ENCODE measurements around the gene TIAM2. TPM values are rescaled to one million over a fixed set of nuclear protein-coding genes. Genes with fewer than 3 reads are reported as not detected.

TIAM2 gene
- total RNA-seq, 2 experiments from 2014 or later = 4.4 to 5.3 TPM

DNA sequence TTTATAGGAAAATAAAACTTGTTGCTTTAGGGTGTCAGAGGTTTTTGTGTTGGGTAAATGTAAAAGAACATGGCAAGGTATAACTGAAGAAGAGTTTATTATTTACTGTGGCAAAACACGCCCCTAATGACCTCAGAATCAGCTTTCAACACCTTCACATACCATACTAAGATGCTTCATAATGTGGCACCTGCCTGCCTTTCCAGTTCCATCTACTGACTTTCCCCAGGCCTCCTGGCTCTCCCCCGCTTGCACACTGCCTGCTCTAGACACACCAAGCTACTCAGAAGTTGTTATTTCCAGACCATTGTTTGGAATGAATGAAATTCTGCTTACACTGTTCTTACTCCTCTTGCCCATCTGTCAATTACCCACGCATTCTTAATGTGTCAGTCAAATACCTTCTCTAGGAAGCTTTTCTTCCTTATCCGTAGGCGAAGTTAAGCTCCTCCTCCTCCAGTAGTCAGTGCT lies 1.8 kb downstream of the TIAM2 start:
- Mint-ChIP-seq H3K9me3 (no peaks in the 10 kb centered on the region), H3K4me1 (ENCODE audit: low read depth) (peaks cover 5% of the 10 kb centered on the region), H3K36me3 (ENCODE audit: low read depth) (no peaks in the 10 kb centered on the region), H3K27ac (no peak overlapping the region), H3K4me3 (no peak overlapping the region), H3K27me3 (peaks cover 38% of the 10 kb centered on the region)
- intact Hi-C loops (cut with DNase I, micrococcal nuclease) = no loop called here
- ATAC-seq (ENCODE audit: poor library complexity) (no peak), DNase-seq (no peak)
- ChIA-PET CTCF (no interaction called here), POLR2A (no interaction called here)
- no peak overlapping the region for H3K27ac ChIP-seq (ENCODE audit: low read depth in 1 of 2, low read length in 2 of 2)
- no peaks in the 10 kb centered on the region for H3K9me3 ChIP-seq (ENCODE audit: control insufficient read depth in 1 of 2, insufficient read depth in 1 of 2, low read length in 2 of 2)
- H3K27me3 ChIP-seq (ENCODE audit: control insufficient read depth in 1 of 2, insufficient read depth in 2 of 2, low read length in 2 of 2) = peaks cover 7 to 26% of the 10 kb centered on the region in 2 experiments
- TF ChIP-seq, protein P1, sequence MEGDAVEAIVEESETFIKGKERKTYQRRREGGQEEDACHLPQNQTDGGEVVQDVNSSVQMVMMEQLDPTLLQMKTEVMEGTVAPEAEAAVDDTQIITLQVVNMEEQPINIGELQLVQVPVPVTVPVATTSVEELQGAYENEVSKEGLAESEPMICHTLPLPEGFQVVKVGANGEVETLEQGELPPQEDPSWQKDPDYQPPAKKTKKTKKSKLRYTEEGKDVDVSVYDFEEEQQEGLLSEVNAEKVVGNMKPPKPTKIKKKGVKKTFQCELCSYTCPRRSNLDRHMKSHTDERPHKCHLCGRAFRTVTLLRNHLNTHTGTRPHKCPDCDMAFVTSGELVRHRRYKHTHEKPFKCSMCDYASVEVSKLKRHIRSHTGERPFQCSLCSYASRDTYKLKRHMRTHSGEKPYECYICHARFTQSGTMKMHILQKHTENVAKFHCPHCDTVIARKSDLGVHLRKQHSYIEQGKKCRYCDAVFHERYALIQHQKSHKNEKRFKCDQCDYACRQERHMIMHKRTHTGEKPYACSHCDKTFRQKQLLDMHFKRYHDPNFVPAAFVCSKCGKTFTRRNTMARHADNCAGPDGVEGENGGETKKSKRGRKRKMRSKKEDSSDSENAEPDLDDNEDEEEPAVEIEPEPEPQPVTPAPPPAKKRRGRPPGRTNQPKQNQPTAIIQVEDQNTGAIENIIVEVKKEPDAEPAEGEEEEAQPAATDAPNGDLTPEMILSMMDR (IDR thresholded peaks at IDR 0.05) = no peak
- peaks cover 6% of the 10 kb centered on the region for H3K4me1 ChIP-seq (ENCODE audit: insufficient read depth, low read length)
- no peak overlapping the region for H3K4me3 ChIP-seq (ENCODE audit: low read length)
- no peaks in the 10 kb centered on the region for H3K36me3 ChIP-seq (ENCODE audit: insufficient read depth, low read length)

DNA sequence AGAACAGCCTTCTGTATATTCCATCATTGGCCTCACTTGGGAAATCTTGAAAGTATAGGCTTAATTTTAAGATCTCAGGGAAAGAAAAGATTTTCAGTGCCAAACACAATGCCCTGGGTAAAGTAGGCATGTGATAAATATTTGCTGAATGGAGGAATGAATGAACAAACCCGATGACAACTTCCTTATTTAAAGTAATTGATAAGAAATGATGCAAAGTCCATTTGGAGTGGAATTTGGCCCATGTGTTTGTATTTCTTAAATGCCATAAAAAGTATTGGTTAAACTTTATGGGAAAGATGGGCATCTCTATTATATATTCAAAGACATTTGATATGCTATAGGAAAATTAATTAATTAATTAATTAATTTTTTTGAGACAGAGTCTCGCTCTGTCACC lies 3.7 kb downstream of the TIAM2 start:
- DNase-seq = no peak
- H3K4me3 ChIP-seq (ENCODE audit: low read length) = no peak overlapping the region
- H3K27ac ChIP-seq (ENCODE audit: low read depth in 1 of 2, low read length in 2 of 2) = no peak overlapping the region
- CTCF ChIA-PET = no interaction called here
- H3K27me3 Mint-ChIP-seq = peaks cover 36% of the 10 kb centered on the region
- TF ChIP-seq, protein P1 (IDR thresholded peaks at IDR 0.05) = no peak
- no peaks in the 10 kb centered on the region for H3K9me3 ChIP-seq (ENCODE audit: control insufficient read depth in 1 of 2, insufficient read depth in 1 of 2, low read length in 2 of 2)
- no peak for ATAC-seq (ENCODE audit: poor library complexity)
- POLR2A ChIA-PET = no interaction called here
- no peak overlapping the region for H3K27ac Mint-ChIP-seq
- H3K36me3 ChIP-seq (ENCODE audit: insufficient read depth, low read length) = no peaks in the 10 kb centered on the region
- H3K9me3 Mint-ChIP-seq = no peaks in the 10 kb centered on the region
- no peaks in the 10 kb centered on the region for H3K36me3 Mint-ChIP-seq (ENCODE audit: low read depth)
- H3K4me3 Mint-ChIP-seq = no peak overlapping the region
- peaks cover 6% of the 10 kb centered on the region for H3K4me1 ChIP-seq (ENCODE audit: insufficient read depth, low read length)
- H3K4me1 Mint-ChIP-seq (ENCODE audit: low read depth) = peaks cover 5% of the 10 kb centered on the region
- peaks cover 7 to 26% of the 10 kb centered on the region in 2 experiments for H3K27me3 ChIP-seq (ENCODE audit: control insufficient read depth in 1 of 2, insufficient read depth in 2 of 2, low read length in 2 of 2)
- intact Hi-C loops (cut with DNase I, micrococcal nuclease) = no loop called here

DNA sequence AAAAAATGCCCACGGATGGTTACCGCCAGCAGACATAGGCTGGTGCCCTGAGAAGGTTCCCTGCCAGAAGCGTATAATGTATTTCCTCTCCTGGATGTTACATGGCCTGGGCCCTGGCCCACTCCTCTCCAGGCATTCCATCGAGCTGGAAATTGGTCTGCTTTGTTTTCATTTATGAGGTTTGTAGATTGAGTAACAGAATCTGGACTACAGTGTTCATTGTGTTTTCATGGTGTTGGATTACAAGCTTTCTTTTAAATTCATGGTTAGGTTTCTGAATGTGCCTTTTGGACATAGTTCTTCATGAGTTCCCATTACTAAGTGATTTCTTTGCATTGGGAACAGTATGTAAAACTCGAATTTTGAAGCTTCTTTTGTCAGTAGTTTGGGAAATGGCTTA lies 6.4 kb downstream of the TIAM2 start:
- ChIA-PET CTCF (interaction anchor here (0.6 kb wide), 1 partner anchor 16 kb away, joined by 3 read pairs; no protein-coding TSS in a partner anchor), POLR2A (no interaction called here)
- peaks cover under 1% of the 10 kb centered on the region for H3K4me1 Mint-ChIP-seq (ENCODE audit: low read depth)
- no peaks in the 10 kb centered on the region for H3K36me3 Mint-ChIP-seq (ENCODE audit: low read depth)
- TF ChIP-seq, protein P1 (IDR thresholded peaks at IDR 0.05) = no peak
- Histone ChIP-seq H3K4me3 (ENCODE audit: low read length) (no peak overlapping the region), H3K36me3 (ENCODE audit: insufficient read depth, low read length) (no peaks in the 10 kb centered on the region), H3K27me3 (ENCODE audit: control insufficient read depth in 1 of 2, insufficient read depth in 2 of 2, low read length in 2 of 2) (peaks cover 7 to 21% of the 10 kb centered on the region in 2 experiments), H3K27ac (ENCODE audit: low read depth in 1 of 2, low read length in 2 of 2) (no peak overlapping the region), H3K4me1 (ENCODE audit: insufficient read depth, low read length) (no peaks in the 10 kb centered on the region), H3K9me3 (ENCODE audit: control insufficient read depth in 1 of 2, insufficient read depth in 1 of 2, low read length in 2 of 2) (no peaks in the 10 kb centered on the region)
- peaks cover 29% of the 10 kb centered on the region for H3K27me3 Mint-ChIP-seq
- no peak overlapping the region for H3K27ac Mint-ChIP-seq
- H3K4me3 Mint-ChIP-seq = no peak overlapping the region
- no peak for ATAC-seq (ENCODE audit: poor library complexity)
- DNase-seq = no peak
- intact Hi-C loops (cut with DNase I, micrococcal nuclease) = no loop called here
- no peaks in the 10 kb centered on the region for H3K9me3 Mint-ChIP-seq

Measured in CD4-positive, alpha-beta T cell (primary cell).